ENCODE results near the gene ZNF214.
"Not testable (repeated sequence)": the region's sequence is repeated elsewhere in the genome, so short reads cannot be mapped to it uniquely, and the experiment has no call there.

The ZNF214 gene

DNA sequence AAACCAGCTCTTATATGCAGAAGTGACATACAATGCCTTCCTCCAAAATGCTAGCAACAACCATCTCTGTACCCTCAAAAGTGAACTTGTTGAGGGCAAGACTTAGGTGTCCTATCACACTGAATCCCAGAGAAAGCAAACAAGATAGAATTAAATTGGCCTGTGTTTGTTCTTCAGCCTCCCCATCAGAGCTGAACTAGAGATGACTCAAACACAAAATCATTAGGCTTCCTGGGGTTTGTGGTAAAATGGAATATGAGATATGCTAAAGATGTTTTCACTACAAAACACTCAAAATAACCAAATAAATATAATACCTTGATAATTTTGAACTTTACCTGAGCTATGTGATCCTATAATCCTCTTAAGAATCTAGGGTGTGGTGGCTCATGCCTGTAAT lies 31.6 kb downstream of the ZNF214 start:
- Histone ChIP-seq H3K27ac (ENCODE audit: low read depth, low read length, severe bottlenecking) (no peak overlapping the region), H3K9me3 (ENCODE audit: control insufficient read depth, low read length) (no peaks in the 10 kb centered on the region), H3K4me1 (ENCODE audit: control insufficient read depth, insufficient read depth, low read length, poor library complexity, severe bottlenecking) (no peaks in the 10 kb centered on the region), H3K4me3 (ENCODE audit: extremely low read depth, insufficient read depth, low read length, poor library complexity, severe bottlenecking) (no peak overlapping the region), H3K36me3 (ENCODE audit: control insufficient read depth, insufficient read depth, low read length) (no peaks in the 10 kb centered on the region)

DNA sequence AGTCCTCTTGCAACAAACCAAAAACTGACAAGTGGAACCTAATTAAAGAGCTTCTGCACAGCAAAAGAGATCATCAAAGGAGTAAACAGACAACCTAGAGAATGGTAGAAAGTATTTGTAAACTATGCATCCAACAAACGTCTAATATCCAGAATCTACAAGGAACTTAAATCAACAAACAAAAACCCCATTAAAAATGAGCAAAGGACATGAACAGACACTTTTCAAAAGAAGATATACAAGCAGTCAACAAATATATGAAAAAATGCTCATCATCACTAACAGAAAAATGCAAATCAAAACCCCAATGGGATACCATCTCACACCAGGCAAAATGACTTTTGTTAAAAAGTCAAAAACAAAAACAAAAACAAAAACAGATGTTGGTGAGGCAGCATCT lies 33.7 kb downstream of the ZNF214 start:
- H3K4me3 ChIP-seq (ENCODE audit: extremely low read depth, insufficient read depth, low read length, poor library complexity, severe bottlenecking), result no peak overlapping the region
- H3K27ac ChIP-seq (ENCODE audit: low read depth, low read length, severe bottlenecking), result no peak overlapping the region
- no peaks in the 10 kb centered on the region for H3K9me3 ChIP-seq (ENCODE audit: control insufficient read depth, low read length)
- WGBS, 2 experiments (ENCODE audit: insufficient coverage in 2 of 2), result no CpG with 5 or more reads among the region's 1 CpG
- H3K36me3 ChIP-seq (ENCODE audit: control insufficient read depth, insufficient read depth, low read length), result no peaks in the 10 kb centered on the region
- H3K4me1 ChIP-seq (ENCODE audit: control insufficient read depth, insufficient read depth, low read length, poor library complexity, severe bottlenecking), result no peaks in the 10 kb centered on the region

DNA sequence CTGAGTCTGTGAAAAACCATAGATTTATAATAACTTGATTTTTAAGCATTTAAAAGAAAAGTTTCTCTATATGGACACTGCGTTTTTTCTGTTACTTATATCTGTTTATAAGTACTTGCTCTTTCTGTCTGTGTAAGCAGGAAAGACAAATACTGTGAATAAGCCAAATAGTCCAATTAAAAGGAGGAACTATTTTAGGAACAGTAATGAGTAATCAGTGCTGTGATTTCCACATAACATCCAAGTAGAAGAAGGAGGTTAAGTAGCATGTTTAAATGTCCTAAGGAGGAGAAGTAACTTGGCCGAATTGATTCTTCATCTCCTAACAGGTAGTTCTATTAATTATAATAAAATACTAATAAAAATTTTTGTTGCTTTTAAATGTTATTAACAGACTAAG lies 40.8 kb downstream of the ZNF214 start:
- Histone ChIP-seq H3K36me3 (ENCODE audit: control insufficient read depth, insufficient read depth, low read length) (no peaks in the 10 kb centered on the region), H3K4me1 (ENCODE audit: control insufficient read depth, insufficient read depth, low read length, poor library complexity, severe bottlenecking) (no peaks in the 10 kb centered on the region), H3K9me3 (ENCODE audit: control insufficient read depth, low read length) (no peaks in the 10 kb centered on the region), H3K27ac (ENCODE audit: low read depth, low read length, severe bottlenecking) (no peak overlapping the region), H3K4me3 (ENCODE audit: extremely low read depth, insufficient read depth, low read length, poor library complexity, severe bottlenecking) (no peak overlapping the region)
- WGBS, 2 experiments (ENCODE audit: insufficient coverage in 2 of 2), result no CpG with 5 or more reads among the region's 2 CpGs

DNA sequence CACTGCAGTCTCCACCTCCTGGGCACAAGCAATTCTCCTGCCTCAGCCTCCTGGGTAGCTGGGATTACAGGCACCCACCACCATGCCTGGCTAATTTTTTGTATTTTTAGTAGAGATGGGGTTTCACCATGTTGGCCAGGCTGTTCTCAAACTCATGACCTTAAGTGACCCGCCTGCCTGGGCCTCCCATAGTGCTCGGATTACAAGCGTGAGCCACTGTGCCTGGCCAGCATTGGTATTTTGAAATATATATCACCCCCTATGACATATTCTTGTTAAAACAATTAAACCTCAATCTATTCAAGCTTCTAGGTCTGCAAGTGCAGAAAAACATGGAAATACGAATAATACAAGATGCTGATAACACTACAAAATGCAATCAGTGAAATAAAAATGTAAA lies 50.3 kb downstream of the ZNF214 start:
- H3K4me1 ChIP-seq (ENCODE audit: control insufficient read depth, insufficient read depth, low read length, poor library complexity, severe bottlenecking); H3K4me3 ChIP-seq (ENCODE audit: extremely low read depth, insufficient read depth, low read length, poor library complexity, severe bottlenecking); H3K9me3 ChIP-seq (ENCODE audit: control insufficient read depth, low read length); H3K36me3 ChIP-seq (ENCODE audit: control insufficient read depth, insufficient read depth, low read length); H3K27ac ChIP-seq (ENCODE audit: low read depth, low read length, severe bottlenecking): not testable (repeated sequence)
- WGBS, 2 experiments (ENCODE audit: insufficient coverage in 2 of 2), result 90 to 100% methylated on average over 1 to 2 of the region's 4 CpGs

DNA sequence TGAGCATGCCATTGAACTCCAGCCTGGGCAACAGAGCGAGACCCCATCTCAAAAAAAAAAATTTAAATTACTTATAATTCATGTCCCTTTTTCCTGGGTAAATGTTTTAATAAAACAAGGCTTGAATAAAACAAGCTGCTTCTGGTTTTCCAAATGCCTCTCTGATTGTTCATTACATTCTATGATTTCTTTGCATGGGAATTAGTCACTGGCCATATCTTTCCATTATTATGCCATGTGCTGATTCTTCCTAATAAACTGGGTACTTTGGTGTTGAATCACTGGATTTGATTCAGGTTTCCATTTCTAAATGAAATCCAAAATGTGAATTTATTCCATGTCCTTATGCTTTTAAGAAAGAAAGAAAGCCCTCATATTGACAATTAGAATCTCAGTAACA lies 51.3 kb downstream of the ZNF214 start:
- no peaks in the 10 kb centered on the region for H3K4me1 ChIP-seq (ENCODE audit: control insufficient read depth, insufficient read depth, low read length, poor library complexity, severe bottlenecking)
- no peak overlapping the region for H3K27ac ChIP-seq (ENCODE audit: low read depth, low read length, severe bottlenecking)
- no CpG with 5 or more reads among the region's 1 CpG for WGBS, 2 experiments (ENCODE audit: insufficient coverage in 2 of 2)
- no peak overlapping the region for H3K4me3 ChIP-seq (ENCODE audit: extremely low read depth, insufficient read depth, low read length, poor library complexity, severe bottlenecking)
- H3K9me3 ChIP-seq (ENCODE audit: control insufficient read depth, low read length), result no peaks in the 10 kb centered on the region
- H3K36me3 ChIP-seq (ENCODE audit: control insufficient read depth, insufficient read depth, low read length), result no peaks in the 10 kb centered on the region

DNA sequence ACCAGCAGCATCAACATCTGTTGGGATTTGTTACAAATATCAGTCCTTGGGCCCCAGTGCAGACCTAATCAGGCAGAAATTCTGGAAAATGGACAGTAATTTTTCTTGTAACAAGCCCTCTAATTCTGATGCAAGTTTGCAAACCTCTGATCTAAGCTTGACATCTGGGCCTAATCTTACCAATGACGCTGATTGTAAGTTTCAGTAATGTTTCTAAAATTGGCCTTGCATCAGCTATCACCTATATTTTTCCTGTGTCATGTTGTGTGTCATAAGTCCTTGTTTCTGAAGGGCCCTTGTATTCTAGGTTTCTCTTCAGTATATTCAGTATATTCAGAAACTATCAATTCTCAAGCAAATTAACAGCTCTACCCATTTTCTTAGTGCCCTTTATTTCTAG lies 57.5 kb downstream of the ZNF214 start:
- Histone ChIP-seq H3K9me3 (ENCODE audit: control insufficient read depth, low read length) (no peaks in the 10 kb centered on the region), H3K36me3 (ENCODE audit: control insufficient read depth, insufficient read depth, low read length) (no peaks in the 10 kb centered on the region), H3K4me1 (ENCODE audit: control insufficient read depth, insufficient read depth, low read length, poor library complexity, severe bottlenecking) (no peaks in the 10 kb centered on the region), H3K27ac (ENCODE audit: low read depth, low read length, severe bottlenecking) (no peak overlapping the region), H3K4me3 (ENCODE audit: extremely low read depth, insufficient read depth, low read length, poor library complexity, severe bottlenecking) (no peak overlapping the region)
- WGBS, 2 experiments (ENCODE audit: insufficient coverage in 2 of 2), result no CpG with 5 or more reads among the region's 1 CpG

DNA sequence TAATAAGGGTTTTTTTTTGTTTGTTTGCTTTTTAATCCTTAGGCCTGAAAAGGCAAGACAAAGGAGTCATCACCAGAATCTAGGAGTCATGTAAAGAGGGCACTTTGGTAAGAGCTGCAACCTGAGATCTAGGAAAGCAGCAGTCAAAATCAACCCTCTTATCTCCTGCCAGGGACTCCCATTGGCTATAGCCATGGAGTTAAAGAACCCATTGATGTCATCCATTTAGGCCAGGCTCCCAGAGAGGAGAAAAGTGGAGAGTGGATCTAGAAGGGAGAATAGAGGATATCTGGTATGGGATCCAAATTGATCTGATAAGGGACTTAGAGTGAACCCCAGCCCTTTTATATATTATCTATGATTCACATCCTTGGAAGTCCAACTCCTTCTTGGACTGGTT lies 58.0 kb downstream of the ZNF214 start:
- Histone ChIP-seq H3K4me1 (ENCODE audit: control insufficient read depth, insufficient read depth, low read length, poor library complexity, severe bottlenecking) (no peaks in the 10 kb centered on the region), H3K27ac (ENCODE audit: low read depth, low read length, severe bottlenecking) (no peak overlapping the region), H3K9me3 (ENCODE audit: control insufficient read depth, low read length) (no peaks in the 10 kb centered on the region), H3K36me3 (ENCODE audit: control insufficient read depth, insufficient read depth, low read length) (no peaks in the 10 kb centered on the region), H3K4me3 (ENCODE audit: extremely low read depth, insufficient read depth, low read length, poor library complexity, severe bottlenecking) (no peak overlapping the region)

DNA sequence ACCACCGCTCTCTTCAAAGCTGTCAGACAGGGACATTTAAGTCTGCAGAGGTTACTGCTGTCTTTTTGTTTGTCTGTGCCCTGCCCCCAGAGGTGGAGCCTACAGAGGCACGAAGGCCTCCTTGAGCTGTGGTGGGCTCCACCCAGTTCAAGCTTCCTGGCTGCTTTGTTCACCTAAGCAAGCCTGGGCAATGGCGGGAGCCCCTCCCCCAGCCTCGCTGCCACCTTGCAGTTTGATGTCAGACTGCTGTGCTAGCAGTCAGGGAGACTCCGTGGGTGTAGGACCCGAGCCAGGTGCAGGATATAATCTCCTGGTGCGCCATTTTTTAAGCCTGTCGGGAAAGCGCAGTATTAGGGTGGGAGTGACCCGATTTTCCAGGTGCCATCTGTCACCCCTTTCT lies 65.9 kb downstream of the ZNF214 start:
- H3K27ac ChIP-seq (ENCODE audit: low read depth, low read length, severe bottlenecking); H3K36me3 ChIP-seq (ENCODE audit: control insufficient read depth, insufficient read depth, low read length); H3K4me3 ChIP-seq (ENCODE audit: extremely low read depth, insufficient read depth, low read length, poor library complexity, severe bottlenecking); H3K9me3 ChIP-seq (ENCODE audit: control insufficient read depth, low read length); H3K4me1 ChIP-seq (ENCODE audit: control insufficient read depth, insufficient read depth, low read length, poor library complexity, severe bottlenecking): not testable (repeated sequence)
- 96 to 97% methylated on average over 5 to 9 of the region's 10 CpGs for WGBS, 2 experiments (ENCODE audit: insufficient coverage in 2 of 2)

Data from mesodermal cell (in vitro differentiated cells).